Measurements from ENCODE around the gene MTF1. TPM values are rescaled to one million over a fixed set of nuclear protein-coding genes. Genes with fewer than 3 reads are reported as not detected.
A peak's percentile ranks its signal among the peaks of the same experiment; 100 is the strongest.

MTF1 gene
- total RNA-seq, 3 donors from 2014 or later (not counting 1 experiment from before 2014, with no cell fraction given) = 31.2 to 35.6 (median 32.7) TPM

DNA sequence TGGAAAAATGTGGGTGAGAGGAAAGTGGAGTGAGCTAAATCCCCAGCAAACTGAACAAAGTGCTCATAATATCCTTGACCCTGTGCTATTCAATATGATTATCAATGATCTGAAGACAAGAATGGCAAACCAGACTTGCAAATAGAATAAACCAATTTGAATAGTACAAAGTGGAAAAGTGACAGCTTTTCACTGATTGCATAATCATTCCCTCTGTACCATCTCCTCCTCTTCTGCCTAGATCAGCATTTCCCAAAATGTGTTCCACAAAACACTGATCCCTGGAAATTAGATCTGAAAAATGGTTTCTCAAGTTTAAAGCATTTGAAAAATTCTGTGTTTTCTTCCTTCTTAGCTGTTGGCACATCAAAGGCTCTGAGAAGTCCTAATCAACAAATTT lies 8.1 kb downstream of the MTF1 start:
- H3K4me3 Mint-ChIP-seq = no peak overlapping the region
- ATAC-seq = no peak
- no peaks in the 10 kb centered on the region for H3K27me3 Mint-ChIP-seq (ENCODE audit: low read depth in 2 of 2)
- TF ChIP-seq CTCF (IDR thresholded peaks at IDR 0.05) = no peak
- Histone ChIP-seq H3K9me3 (ENCODE audit: control insufficient read depth, insufficient read depth, low read length) (no peaks in the 10 kb centered on the region), H3K4me3 (ENCODE audit: low read length) (no peak overlapping the region), H3K4me1 (ENCODE audit: control insufficient read depth, insufficient read depth, low read length) (peaks cover 11% of the 10 kb centered on the region), H3K27ac (ENCODE audit: low read length) (peak overlapping the region; percentile 38), H3K27me3 (ENCODE audit: control insufficient read depth, insufficient read depth, low read length) (no peaks in the 10 kb centered on the region), H3K36me3 (ENCODE audit: control insufficient read depth, insufficient read depth, low read length) (peaks cover 3% of the 10 kb centered on the region)
- no peaks in the 10 kb centered on the region for H3K9me3 Mint-ChIP-seq
- DNase-seq = no peak
- no peak overlapping the region for H3K27ac Mint-ChIP-seq
- intact Hi-C loops (cut with micrococcal nuclease) = no loop called here
- H3K36me3 Mint-ChIP-seq = no peaks in the 10 kb centered on the region
- peaks cover 25 to 35% of the 10 kb centered on the region in 2 donors for H3K4me1 Mint-ChIP-seq

GRCh38 chr1:37850352-37850955 lies 8.9 kb downstream of the MTF1 start:
- 95% methylated on average over 4 of the region's 6 CpGs for WGBS (ENCODE audit: insufficient coverage)
- intact Hi-C loops (cut with micrococcal nuclease) = no loop called here
- Histone ChIP-seq H3K27ac (ENCODE audit: low read length) (no peak overlapping the region), H3K4me3 (ENCODE audit: low read length) (no peak overlapping the region), H3K36me3 (ENCODE audit: control insufficient read depth, insufficient read depth, low read length) (peaks cover 3% of the 10 kb centered on the region), H3K27me3 (ENCODE audit: control insufficient read depth, insufficient read depth, low read length) (no peaks in the 10 kb centered on the region), H3K9me3 (ENCODE audit: control insufficient read depth, insufficient read depth, low read length) (no peaks in the 10 kb centered on the region), H3K4me1 (ENCODE audit: control insufficient read depth, insufficient read depth, low read length) (peaks cover 8% of the 10 kb centered on the region)
- Mint-ChIP-seq H3K9me3 (no peaks in the 10 kb centered on the region), H3K4me1 (peaks cover 28 to 42% of the 10 kb centered on the region in 2 donors), H3K27ac (no peak overlapping the region), H3K4me3 (no peak overlapping the region), H3K36me3 (no peaks in the 10 kb centered on the region), H3K27me3 (ENCODE audit: low read depth in 2 of 2) (no peaks in the 10 kb centered on the region)
- peak in 1 of 3 donors; percentile 27 for ATAC-seq
- DNase-seq = no peak
- TF ChIP-seq CTCF (IDR thresholded peaks at IDR 0.05) = no peak

DNA sequence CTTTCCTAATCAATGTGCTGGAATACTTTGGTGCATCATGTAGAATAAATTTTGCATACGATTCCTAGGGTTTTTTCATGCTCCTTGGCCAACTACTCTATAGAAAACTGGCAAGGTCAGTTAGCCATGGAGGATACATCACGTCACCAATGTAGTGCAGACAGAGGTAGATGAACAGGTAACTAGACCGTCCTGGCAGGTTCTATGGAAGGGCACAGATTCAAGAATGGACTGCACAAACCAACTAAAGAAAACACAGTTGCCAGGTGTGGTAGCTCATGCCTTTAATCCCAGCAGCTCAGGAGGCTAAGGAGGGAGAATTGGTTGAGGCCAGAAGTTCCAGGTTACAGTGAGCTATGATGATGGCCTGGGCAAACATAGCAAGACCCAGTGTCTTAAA lies 9.9 kb downstream of the MTF1 start:
- H3K27ac ChIP-seq (ENCODE audit: low read length) = no peak overlapping the region
- ATAC-seq = no peak
- peaks cover 8% of the 10 kb centered on the region for H3K4me1 ChIP-seq (ENCODE audit: control insufficient read depth, insufficient read depth, low read length)
- H3K9me3 Mint-ChIP-seq = no peaks in the 10 kb centered on the region
- no peak overlapping the region for H3K4me3 ChIP-seq (ENCODE audit: low read length)
- H3K4me1 Mint-ChIP-seq = peaks cover 28 to 43% of the 10 kb centered on the region in 2 donors
- no peaks in the 10 kb centered on the region for H3K27me3 Mint-ChIP-seq (ENCODE audit: low read depth in 2 of 2)
- no peaks in the 10 kb centered on the region for H3K36me3 Mint-ChIP-seq
- no peak overlapping the region for H3K27ac Mint-ChIP-seq
- WGBS (ENCODE audit: insufficient coverage) = 91% methylated on average over 3 of the region's 3 CpGs
- H3K36me3 ChIP-seq (ENCODE audit: control insufficient read depth, insufficient read depth, low read length) = peaks cover 2% of the 10 kb centered on the region
- H3K4me3 Mint-ChIP-seq = no peak overlapping the region
- no peaks in the 10 kb centered on the region for H3K27me3 ChIP-seq (ENCODE audit: control insufficient read depth, insufficient read depth, low read length)
- H3K9me3 ChIP-seq (ENCODE audit: control insufficient read depth, insufficient read depth, low read length) = no peaks in the 10 kb centered on the region
- no peak for TF ChIP-seq CTCF (IDR thresholded peaks at IDR 0.05)
- no peak for DNase-seq
- intact Hi-C loops (cut with micrococcal nuclease) = loop anchor here (10.0 kb wide), 1 partner anchor 255 kb away; the partner anchor contains the start of gene GNL2
